ENCODE data around the gene CYP2A6.
"Not testable (repeated sequence)": the region's sequence is repeated elsewhere in the genome, so short reads cannot be mapped to it uniquely, and the experiment has no call there.

The CYP2A6 gene

DNA sequence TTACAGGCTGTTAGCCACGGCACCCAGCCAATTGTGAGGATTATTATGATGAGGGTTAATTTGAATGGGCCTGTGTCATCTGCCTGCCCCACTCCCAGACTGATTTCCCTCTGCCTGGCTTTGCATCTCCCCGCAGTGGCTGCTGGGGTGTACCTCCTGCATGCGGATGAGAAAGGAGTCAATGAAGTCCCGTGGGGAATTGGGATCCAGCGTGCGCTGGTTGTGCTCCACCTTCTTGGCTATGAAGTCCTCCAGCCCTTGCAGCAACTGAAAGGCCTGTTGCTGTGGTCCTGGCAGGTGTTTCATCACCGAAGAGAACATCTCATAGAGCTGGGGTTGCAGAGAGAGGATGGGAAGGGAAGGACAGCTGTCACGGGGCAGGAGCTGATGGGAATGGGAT, 3.5 kb downstream of the CYP2A6 start:
- not testable (repeated sequence) for DNase-seq (ENCODE audit: low read depth in 2 of 2)

DNA sequence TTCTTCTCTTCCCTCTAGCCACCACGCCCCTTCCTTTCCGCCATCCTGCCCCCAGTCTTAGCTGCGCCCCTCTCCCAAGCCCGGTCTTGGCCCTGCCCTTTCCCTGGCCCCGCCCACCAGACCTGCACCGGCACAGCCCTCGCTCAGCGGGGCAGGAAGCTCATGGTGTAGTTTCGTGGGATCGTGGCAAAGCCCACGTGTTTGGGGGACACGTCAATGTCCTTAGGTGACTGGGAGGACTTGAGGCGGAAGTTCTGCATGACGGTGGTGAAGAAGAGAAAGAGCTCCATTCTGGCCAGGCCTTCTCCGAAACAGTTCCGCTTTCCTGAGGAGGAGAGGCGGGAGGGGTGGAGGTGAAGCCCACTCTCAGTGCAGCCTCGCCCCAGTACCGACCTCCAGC, 6.6 kb downstream of the CYP2A6 start:
- DNase-seq (ENCODE audit: low read depth in 2 of 2) = peak; percentile 48 to 72

DNA sequence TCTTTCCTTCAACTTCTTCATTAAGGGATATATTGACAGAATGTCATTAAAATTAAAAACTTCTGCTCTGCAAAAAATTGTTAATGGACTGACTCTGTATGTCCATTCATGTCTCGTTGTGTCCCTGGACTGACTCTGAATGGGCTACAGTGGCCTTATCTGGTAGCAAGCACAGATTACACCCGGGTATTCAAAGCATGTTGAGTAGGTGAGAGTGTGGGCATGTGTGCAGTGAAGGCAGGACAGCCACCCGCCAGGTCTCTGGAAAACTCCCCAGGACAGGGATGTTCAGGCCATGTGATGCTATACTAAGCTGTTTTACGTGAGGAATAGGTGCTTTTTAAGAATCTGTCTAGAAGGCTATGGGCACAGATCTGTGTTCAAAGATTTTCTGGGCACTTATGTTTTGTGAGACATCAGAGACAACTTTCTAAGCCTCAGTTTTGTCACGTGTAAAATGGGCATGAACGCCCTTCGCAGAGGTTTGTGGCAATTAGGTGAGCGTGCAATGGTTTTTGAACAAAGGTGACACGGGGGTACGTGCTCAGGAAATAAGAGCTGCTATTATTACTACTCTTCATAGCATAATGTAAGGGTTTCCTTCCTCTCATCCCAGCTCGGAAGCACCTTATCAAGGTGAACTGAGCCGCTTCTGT, 7.1 kb downstream of the CYP2A6 start:
- not testable (repeated sequence) for DNase-seq (ENCODE audit: low read depth in 2 of 2)

DNA sequence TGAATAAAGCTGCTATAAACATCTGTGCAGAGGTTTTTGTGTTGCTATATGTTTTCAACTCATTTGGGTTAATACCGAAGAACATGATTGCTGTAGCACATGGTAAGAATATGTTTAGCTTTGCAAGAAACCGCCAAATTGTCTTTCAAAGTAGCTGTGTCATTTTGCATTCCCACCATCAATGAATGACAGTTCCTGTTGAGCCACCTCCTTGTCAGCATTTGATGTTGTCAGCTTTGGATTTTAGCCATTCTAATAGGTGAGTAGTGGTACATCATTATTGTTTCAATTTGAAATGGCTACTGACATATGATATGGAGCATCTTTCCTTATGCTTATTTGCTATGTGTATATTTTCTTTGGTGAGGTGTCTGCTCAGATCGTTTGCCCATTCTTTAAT, 8.2 kb downstream of the CYP2A6 start:
- not testable (repeated sequence) for DNase-seq (ENCODE audit: low read depth in 2 of 2)

DNA sequence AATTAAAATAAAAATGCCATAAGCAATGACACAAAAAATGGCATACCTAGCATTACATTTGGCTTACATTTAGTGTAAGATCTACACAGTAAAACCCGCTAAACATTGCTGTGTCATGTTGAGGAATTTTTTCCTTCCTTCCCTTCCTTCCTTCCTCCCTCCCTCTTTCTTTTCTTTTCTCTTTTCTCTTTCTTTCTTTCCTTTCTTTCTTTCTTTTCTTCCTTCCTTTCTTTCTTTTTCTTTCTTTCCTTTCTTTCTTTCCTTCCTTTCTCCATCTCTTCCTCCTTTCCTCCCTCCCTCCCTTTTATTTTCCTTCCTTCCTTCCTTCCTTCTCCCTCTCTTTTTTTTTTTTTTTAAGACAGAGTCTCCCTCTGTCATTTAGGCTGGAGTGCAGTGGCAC, 11.8 kb downstream of the CYP2A6 start:
- not testable (repeated sequence) for DNase-seq (ENCODE audit: low read depth in 2 of 2)

DNA sequence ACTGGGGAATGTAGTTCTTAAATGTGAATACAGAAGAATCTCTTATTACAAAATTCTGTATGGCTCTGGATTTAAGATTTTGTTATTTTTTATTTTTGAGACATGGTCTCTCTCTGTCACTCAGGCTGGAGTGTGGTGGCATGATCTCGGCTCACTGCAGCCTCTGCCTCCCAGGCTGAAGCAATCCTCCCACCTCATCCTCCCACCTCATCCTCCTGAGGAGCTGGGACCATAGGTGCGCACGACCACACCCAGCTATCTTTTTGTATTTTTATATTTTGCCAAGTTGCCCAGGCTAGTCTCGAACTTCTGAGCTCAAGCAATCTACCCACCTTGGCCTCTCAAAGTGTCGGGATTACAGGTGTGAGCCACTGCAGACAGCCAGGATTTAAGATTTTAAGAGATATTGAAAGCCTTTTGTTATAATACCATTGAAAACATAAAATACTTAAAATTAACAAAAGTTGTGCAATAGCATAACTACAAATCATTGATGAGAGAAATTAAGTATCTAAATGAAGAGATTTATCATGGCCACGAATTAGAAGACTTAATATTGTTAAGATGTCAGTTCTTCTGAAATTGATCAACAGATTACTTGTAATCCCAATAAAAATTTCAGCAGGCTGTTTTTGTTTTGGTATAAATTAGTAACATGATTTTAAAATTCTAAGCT, 13.4 kb downstream of the CYP2A6 start:
- DNase-seq (ENCODE audit: low read depth in 2 of 2) = no peak

DNA sequence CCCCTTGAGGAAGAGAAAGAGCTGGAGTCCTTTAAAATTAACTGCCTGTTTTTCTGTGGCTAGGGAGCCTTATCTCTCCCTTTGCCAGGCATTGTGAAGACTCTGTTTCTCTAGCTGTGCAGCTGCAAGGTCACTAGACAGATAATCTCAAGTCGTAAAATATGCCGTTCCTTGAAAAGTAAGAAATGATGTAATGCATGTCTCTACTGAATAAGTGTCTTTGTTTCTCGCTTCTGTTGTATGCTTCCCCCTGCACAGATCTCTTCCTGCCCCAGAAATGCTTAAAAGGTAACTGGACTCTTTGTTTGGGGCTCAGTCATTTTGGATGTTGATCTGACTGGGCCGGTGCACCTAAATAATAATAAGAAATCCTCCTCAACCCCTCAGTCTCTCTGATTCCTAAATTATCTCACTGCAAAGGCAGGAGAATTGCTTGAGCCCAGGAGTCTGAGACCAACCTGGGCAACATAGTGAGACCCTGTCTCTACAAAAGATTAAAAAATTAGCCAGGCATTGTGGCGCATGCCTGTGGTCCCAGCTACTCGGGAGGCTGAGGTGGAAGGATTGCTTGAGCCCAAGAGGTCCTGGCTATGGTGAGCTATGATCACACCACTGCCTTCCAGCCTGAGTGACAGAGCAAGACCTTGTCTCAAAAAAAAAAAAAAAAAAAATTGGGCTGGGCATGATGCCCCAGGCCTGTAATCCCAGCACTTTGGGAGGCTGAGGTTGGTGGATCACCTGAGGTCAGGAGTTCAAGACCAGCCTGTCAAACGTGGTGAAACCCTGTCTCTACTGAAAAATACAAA, 16.3 kb downstream of the CYP2A6 start:
- not testable (repeated sequence) for DNase-seq (ENCODE audit: low read depth in 2 of 2)

DNA sequence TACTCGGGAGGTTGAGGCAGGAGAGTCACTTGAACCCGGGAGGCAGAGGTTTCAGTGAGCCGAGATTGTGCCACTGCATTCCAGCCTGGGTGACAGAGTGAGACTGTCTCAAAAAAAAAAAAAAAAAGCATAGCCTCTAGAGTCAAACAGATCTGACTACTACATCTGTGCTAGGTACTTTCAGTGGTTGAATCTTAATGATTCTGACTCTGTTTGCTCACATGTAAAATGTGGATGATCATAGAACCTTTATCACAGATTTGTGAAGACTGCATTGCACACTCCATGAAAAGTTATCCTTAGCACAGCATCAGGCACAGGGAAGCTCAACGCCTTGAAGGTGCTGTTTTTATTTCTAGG, 17.8 kb downstream of the CYP2A6 start:
- not testable (repeated sequence) for DNase-seq (ENCODE audit: low read depth in 2 of 2)

DNA sequence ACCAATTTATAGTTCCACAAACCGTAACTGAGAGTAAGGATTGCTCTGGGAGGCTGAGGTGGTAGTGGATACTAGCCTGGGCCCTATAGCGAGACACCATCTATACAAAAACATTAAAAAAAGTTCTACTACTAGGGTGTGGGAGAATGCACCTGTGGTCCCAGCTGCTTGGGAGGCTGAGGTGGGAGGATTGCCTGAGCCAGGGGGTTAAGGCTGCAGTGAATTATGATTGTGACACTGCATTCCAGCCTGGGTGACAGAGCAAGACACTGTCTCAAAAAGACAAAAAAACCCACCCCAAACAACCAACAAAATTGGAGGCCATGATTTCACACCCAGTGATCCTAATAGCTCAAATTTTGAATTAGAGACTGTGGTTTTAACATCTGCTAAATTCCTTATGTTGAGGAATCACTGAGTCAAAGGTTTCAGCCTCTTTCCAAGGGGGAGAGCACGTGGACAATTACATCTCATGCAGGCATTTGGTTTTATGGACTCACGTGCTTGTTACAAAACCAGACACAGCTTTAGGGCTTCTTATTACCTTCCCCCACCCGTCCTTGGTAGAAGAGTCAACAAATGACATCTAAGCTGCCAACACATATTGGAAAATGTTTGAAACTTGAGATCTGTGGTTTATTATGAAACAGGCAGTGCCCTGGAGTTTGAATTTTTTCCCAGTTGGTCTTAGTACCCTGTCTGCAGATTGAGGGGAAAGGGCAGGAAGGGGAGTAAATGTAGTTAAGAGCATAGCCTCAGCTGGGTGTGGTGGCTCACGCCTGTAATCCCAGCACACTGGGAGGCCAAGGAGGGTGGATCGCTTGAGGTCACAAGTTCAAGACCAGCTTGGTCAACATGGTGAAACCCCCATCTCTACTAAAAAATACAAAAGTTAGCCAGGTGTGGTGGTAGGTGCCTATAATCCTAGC, 18.5 kb downstream of the CYP2A6 start:
- DNase-seq (ENCODE audit: low read depth in 2 of 2) = no peak

DNA sequence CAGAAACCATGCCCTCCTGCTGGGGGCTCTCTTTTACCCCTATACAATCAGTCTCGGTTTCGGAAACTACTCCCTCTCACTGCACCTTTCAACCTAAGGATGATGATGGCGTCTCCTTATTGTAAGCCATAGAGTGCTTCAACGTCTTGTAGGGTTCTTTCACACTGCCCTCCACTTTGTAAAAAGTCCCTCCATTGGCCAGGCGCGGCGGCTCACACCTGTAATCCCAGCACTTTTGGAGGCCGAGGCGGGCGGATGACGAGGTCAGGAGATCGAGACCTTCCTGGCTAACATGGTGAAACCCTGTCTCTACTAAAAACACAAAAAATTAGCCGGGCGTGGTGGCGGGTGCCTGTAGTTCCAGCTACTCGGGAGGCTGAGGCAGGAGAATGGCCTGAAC, 19.5 kb downstream of the CYP2A6 start:
- DNase-seq (ENCODE audit: low read depth in 2 of 2) = not testable (repeated sequence)

DNA sequence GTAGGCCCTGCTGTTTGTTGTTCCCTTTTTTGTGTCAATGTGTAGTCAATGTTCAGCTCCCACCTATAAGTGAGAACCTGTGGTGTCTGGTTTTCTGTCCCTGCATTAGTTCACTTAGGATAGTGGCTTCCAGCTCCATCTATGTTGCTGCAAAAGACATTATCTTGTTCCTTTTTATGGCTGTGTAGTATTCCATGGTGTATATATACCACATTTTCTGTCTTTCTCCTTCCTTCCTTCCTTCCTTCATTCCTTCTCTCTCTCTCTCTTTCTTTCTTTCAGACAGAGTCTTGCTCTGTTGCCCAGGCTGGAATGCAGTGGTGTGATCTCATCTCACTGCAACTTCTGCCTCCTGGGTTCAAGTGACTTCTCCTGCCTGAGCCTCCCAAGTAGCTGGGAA, 21.0 kb downstream of the CYP2A6 start:
- no peak for DNase-seq (ENCODE audit: low read depth in 2 of 2)

DNA sequence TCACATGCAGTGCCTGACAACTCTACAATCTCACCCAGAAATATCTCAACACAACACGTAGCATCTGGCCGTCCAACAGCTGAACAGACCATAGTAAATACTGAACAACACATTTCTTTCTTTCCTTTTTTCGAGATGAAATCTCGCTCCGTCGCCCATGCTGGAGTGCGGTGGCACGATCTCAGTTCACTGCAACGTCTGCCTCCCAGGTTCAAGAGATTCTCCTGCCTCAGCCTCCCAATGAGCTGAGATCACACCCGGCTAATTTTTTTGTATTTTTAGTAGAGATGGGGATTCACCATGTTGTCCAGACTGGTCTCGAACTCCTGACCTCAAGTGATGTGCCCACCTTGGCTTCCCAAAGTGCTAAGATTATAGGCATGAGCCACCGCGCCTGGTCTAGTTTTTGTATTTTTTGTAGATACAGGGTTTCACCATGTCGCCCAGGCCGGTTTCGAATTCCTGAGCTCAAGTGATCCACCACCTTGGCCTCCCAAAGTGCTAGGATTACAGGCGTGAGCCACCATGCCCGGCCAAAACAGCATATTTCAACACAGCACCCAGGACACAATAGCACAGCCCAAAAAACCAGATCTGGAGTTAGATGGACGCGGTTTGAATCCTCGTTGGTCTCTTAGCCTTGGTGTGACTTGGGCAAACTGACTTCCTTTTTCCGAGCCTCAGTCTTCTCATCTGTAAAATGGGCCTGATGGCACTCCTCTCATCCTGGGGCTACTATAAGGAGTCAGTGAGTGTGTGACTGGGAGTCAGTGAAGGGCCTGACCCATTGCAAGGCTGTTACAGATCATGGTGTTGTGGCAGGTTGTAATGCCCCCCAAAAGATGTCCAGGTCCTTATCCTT, 22.6 kb downstream of the CYP2A6 start:
- DNase-seq (ENCODE audit: low read depth in 2 of 2) = no peak

DNA sequence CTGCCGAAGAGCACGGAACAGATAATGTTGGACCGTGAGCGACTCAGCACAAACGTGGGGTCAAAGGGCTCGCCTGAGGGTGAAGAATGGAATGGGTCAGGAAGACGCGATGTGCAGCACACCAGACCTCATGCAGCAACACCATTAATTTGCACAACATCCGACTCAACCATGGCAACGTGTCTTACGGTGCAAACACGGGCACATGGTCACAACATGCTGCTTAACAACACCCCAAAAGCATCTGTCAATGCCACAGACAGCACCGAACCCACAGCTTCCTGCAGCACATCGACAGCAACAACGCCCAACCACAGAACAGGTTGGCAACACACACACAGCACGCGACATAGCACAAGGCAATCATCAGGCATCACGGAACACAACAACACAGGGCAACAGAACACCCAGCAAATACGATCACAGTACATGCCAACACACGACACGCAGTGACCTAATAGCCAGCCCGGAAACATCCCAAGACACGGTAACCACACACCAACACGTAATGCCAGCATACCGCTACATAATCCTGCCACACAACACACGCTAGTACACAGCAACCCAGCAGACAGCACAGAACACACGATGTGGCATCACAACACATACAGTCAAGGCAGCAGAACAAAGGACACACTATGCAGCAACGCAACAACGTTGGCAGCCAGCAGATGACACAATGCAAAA, 23.4 kb downstream of the CYP2A6 start:
- DNase-seq (ENCODE audit: low read depth in 2 of 2) = not testable (repeated sequence)

DNA sequence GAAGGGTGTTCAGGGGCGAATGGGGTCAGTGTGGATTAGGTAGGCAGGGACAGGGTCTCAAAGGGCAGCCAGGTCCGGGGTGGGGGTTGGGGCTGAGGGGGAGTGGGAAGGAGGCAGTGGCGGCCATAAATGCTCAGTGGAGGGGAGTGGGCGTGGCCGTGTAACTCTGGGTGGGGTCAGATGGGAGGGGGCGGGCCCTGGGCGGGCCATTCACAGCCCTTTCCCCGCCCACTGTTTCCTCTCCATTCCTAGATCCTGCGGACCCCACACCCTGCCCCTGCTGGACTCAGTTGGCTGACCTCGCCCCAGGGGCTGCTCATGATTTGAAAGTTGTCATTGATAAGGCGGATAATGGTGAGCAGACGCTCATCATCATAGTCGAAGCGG, 23.9 kb downstream of the CYP2A6 start:
- DNase-seq (ENCODE audit: low read depth in 2 of 2) = not testable (repeated sequence)

DNA sequence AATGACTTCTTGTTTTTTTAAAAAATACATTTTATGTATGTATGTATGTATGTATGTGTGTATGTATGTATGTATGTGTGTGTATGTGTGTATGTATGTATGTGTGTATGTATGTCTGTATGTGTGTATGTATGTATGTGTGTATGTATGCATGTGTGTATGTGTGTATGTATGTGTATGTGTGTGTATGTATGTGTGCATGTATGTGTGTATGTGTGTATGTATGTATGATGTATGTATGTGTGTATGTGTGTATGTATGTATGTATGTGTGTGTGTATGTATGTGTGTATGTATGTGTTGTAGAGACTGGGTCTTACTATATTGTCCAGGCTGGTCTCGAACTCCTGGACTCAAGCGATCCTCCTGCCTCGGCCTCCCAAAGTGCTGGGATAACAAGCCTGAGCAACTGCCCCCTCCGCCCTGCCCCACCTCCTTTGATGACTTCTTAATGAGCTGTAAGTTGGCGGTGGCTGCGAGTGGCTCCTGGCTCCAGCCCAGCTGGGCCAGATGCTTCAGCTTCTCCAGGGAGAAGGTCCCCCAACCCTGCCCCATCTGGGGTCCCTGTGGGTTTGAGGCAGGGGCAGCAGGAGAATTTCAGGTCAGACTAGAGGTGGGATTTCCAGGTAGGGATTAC, 24.7 kb downstream of the CYP2A6 start:
- not testable (repeated sequence) for DNase-seq (ENCODE audit: low read depth in 2 of 2)

DNA sequence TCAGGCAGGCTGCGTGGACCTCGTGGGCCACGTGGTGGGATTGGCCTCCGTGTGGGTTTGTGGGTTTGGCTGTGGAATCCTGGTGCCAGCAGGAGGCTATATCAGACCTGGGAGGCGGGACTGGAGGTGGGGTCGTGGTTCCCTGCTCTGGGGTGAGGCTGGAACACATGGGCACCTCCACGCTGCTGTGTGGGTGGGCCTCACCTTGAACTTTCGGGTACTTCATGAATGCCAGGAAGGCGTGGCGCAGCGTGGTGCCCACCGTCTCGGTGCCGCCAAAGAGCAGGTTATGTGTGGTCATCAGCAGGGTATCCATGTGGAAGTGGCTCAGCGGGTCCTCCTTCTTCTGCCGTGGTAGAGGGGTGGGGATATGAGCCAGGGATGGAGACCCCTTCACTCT, 25.3 kb downstream of the CYP2A6 start:
- not testable (repeated sequence) for DNase-seq (ENCODE audit: low read depth in 2 of 2)

DNA sequence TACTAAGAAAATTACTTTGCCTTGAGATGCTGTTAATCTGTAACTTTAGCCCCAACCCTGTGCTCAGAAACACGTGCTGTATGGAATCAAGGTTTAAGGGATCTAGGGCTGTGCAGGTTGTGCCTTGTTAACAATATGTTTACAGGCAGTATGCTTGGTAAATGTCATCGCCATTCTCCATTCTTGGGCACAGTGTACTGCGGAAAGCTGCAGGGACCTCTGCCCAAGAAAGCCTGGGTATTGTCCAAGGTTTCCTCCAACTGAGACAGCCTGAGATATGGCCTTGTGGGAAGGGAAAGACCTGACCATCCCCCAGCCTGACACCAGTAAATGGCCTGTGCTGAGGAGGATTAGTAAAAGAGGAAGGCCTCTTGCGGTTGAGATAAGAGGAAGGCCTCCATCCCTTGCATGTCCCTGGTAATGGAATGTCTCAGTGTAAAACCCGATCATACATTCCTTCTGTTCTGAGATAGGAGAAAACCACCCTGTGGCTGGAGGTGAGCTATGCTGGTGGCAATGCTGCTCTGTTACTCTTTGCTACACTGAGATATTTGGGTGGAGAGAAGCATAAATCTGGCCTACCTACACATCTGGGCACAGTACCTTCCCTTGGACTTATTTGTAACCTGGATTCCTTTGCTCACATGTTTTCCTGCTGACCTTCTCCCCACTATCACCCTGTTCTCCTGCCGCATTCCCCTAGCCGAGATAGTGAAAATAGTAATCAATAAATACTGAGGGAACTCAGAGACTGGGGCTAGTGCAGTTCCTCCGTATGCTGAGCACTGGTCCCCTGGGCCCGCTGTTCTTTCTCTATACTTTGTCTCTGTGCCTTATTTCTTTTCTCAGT, 27.3 kb downstream of the CYP2A6 start:
- DNase-seq (ENCODE audit: low read depth in 2 of 2) = not testable (repeated sequence)

DNA sequence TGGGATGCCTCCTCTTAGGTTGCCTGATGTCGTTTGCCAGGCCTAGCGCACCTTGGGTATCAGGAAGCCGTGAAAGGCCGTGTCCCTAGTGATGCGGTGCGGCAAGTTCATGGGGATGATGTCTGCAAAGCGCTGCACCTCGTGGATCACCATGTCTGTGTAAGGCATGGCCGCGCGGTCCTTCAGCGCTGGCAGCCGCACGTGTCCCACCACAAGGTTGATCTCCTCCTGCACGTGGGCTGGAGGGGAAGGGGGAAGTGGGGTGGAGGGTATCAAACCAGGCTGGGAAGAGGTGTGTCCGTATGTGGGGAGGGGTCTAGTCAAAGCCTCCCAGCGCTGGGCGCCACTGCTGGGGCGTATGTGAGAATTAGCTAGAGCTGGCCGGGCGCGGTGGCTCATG, 28.1 kb downstream of the CYP2A6 start:
- DNase-seq (ENCODE audit: low read depth in 2 of 2) = no peak

Measured in stimulated activated CD4-positive, alpha-beta T cell treated with anti-CD3 and anti-CD28 coated beads, Interleukin-15, amount 100 ng/mL, for 48 hours (primary cell).